ENCODE results near the gene TLCD5. TPM values are rescaled to one million over a fixed set of nuclear protein-coding genes. Genes with fewer than 3 reads are reported as not detected.

The TLCD5 gene
- total and polyA plus RNA-seq, 7 donors = 0.60 to 7.2 (median 3.7) TPM; not detected in 1

- 33 to 72% methylated on average over 1 of the region's 1 CpG for WGBS, 2 donors
- TF ChIP-seq EP300 (IDR thresholded peaks at IDR 0.05) (no peak), POLR2A (IDR thresholded peaks at IDR 0.05) (no peak), POLR2AphosphoS5 (IDR thresholded peaks at IDR 0.05) (no peak), CTCF (IDR thresholded peaks at IDR 0.05) (no peak)
Observed at GRCh38 chr11:120354068-120354467, 29.0 kb downstream of the TLCD5 start.

GRCh38 chr11:120354779-120355178 lies 29.7 kb downstream of the TLCD5 start:
- Histone ChIP-seq H3K4me3 (no peak overlapping the region), H3K36me3 (no peaks in the 10 kb centered on the region), H3K9me3 (no peaks in the 10 kb centered on the region), H3K27ac (no peak overlapping the region), H3K27me3 (no peaks in the 10 kb centered on the region), H3K4me1 (peaks cover 0 to 24% (median 16%) of the 10 kb centered on the region in 4 donors)
- no peak for DNase-seq
- TF ChIP-seq POLR2AphosphoS5 (IDR thresholded peaks at IDR 0.05) (no peak), POLR2A (IDR thresholded peaks at IDR 0.05) (no peak), CTCF (IDR thresholded peaks at IDR 0.05) (no peak), EP300 (IDR thresholded peaks at IDR 0.05) (no peak)
- intact Hi-C loops (cut with DNase I) = loop anchor here (5.0 kb wide), 1 partner anchor 43 kb away; no protein-coding TSS in a partner anchor
- 22 to 62% methylated on average over 6 of the region's 6 CpGs for WGBS, 2 donors

More at GRCh38 chr11:120354068-120354467, 29.0 kb downstream of the TLCD5 start:
- Histone ChIP-seq H3K4me1 (peaks cover 0 to 31% (median 23%) of the 10 kb centered on the region in 4 donors), H3K9me3 (no peaks in the 10 kb centered on the region), H3K27ac (no peak overlapping the region), H3K36me3 (no peaks in the 10 kb centered on the region), H3K27me3 (no peaks in the 10 kb centered on the region), H3K4me3 (no peak overlapping the region)
- intact Hi-C loops (cut with DNase I) = no loop called here
- DNase-seq = no peak

- H3K27me3 ChIP-seq = no peaks in the 10 kb centered on the region
- 96 to 98% methylated on average over 6 of the region's 6 CpGs for WGBS, 2 donors
- intact Hi-C loops (cut with DNase I) = loop anchor here (5.0 kb wide), 1 partner anchor 40 kb away; no protein-coding TSS in a partner anchor
- peaks cover 0 to 35% (median 23%) of the 10 kb centered on the region in 4 donors for H3K4me1 ChIP-seq
- H3K36me3 ChIP-seq = no peaks in the 10 kb centered on the region
- no peak for TF ChIP-seq POLR2A (IDR thresholded peaks at IDR 0.05)
- no peak for TF ChIP-seq EP300 (IDR thresholded peaks at IDR 0.05)
- no peak for TF ChIP-seq CTCF (IDR thresholded peaks at IDR 0.05)
- no peak for TF ChIP-seq POLR2AphosphoS5 (IDR thresholded peaks at IDR 0.05)
- H3K9me3 ChIP-seq = no peaks in the 10 kb centered on the region
- no peak overlapping the region for H3K4me3 ChIP-seq
- DNase-seq = no peak
- H3K27ac ChIP-seq = no peak overlapping the region
Observed at GRCh38 chr11:120357620-120358019, 32.5 kb downstream of the TLCD5 start.

- intact Hi-C loops (cut with DNase I) = loop anchor here (5.0 kb wide), 1 partner anchor 39 kb away; no protein-coding TSS in a partner anchor
Observed at GRCh38 chr11:120358729-120359128, 33.6 kb downstream of the TLCD5 start.

More at GRCh38 chr11:120358729-120359128, 33.6 kb downstream of the TLCD5 start:
- TF ChIP-seq POLR2A (IDR thresholded peaks at IDR 0.05) (no peak), CTCF (IDR thresholded peaks at IDR 0.05) (no peak), EP300 (IDR thresholded peaks at IDR 0.05) (no peak), POLR2AphosphoS5 (IDR thresholded peaks at IDR 0.05) (no peak)
- H3K27me3 ChIP-seq = no peaks in the 10 kb centered on the region
- H3K27ac ChIP-seq = no peak overlapping the region
- no peaks in the 10 kb centered on the region for H3K9me3 ChIP-seq
- whole genome bisulfite sequencing, 2 donors = 92 to 97% methylated on average over 3 of the region's 3 CpGs
- H3K36me3 ChIP-seq = no peaks in the 10 kb centered on the region
- no peak for DNase-seq
- no peak overlapping the region for H3K4me3 ChIP-seq
- H3K4me1 ChIP-seq = peaks cover 0 to 42% (median 23%) of the 10 kb centered on the region in 4 donors
